Mesothelial cell of epicardium (in vitro differentiated cells): ENCODE data around the gene SMG9. TPM values are rescaled to one million over a fixed set of nuclear protein-coding genes. Genes with fewer than 3 reads are reported as not detected.

ENCODE experiments used
- DNase-seq, 2 experiments: peaks; one replicate each; pipeline ENCODE4 v3.0.0; 2021; ENCODE audit warnings: low spot score in 2 of 2; ENCODE audit not compliant: unreplicated experiment in 2 of 2
- H3K27ac Mint-ChIP-seq: 2 replicates; pipeline ENCODE4 v1.8.0; 2021; ENCODE audit warnings: mixed read lengths
- H3K27me3 Mint-ChIP-seq: 2 replicates; pipeline ENCODE4 v1.8.0; 2021; ENCODE audit warnings: low read depth, mixed read lengths
- H3K36me3 Mint-ChIP-seq: 2 replicates; pipeline ENCODE4 v1.8.0; 2021; ENCODE audit warnings: mixed read lengths
- H3K4me1 Mint-ChIP-seq: 2 replicates; pipeline ENCODE4 v1.8.0; 2021; ENCODE audit warnings: mixed read lengths
- H3K4me3 Mint-ChIP-seq: 2 replicates; pipeline ENCODE4 v1.8.0; 2021; ENCODE audit warnings: mild to moderate bottlenecking, moderate library complexity, mixed read lengths
- H3K9me3 Mint-ChIP-seq: 2 replicates; pipeline ENCODE4 v1.8.0; 2021; ENCODE audit warnings: mixed read lengths
- total RNA-seq: library from RNA; stranded (reverse); gene quantifications from 3 replicates; pipeline ENCODE4 v1.2.1, GENCODE V29; 2021
- TF ChIP-seq, protein P1 (sequence below): fragments of 200-600 bp; sonication (generic); IDR thresholded peaks from one replicate; pipeline ENCODE4 v1.5.0; 2021; ENCODE audit warnings: antibody characterized with exemption; ENCODE audit not compliant: unreplicated experiment

Gene SMG9
- total RNA-seq, 1 donor from 2014 or later: 73.2 TPM

DNA sequence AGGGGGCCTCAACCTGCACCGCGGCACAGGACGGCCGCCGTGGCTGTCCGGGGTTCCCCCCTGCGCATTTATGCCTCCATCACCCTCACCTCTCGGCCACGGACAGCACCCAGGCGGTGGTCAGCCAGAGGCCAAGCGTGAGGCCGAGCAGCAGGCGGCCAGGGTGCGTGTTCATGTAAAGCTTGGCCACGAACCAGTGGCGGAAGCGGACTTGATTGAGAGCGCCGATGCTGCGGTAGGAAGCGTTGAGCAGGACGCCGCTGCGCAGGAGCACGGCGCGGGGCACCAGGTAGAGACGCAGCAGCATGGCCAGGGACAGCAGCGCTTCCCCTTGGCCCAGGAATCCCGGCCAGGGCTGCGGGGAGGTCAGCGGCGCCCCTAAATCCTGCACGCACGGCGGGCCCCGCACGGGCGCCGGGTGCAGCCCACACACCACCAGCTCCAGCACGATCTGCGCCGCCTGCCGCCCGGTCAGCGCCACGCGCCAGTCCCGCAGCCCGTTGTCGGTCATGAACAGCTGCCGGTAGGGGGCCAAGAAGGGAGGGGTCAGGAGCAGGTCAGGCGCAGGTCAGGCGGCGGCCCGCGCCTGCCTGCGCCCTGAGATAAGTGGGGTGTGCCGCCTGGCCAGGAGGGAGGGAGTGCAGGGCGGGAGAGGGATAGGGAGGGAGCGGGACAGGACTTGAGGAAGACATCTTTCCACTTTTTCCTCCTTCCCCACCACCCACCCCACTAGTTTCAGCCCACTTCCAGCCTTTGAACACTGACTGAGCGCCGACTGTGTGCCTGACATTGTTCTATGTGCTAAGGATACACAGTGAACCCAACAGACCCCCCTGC lies 19.6 kb upstream of the SMG9 start:
- H3K4me1 Mint-ChIP-seq: peaks cover 48% of the 10 kb centered on the region
- no peaks in the 10 kb centered on the region for H3K27me3 Mint-ChIP-seq
- TF ChIP-seq, protein P1, sequence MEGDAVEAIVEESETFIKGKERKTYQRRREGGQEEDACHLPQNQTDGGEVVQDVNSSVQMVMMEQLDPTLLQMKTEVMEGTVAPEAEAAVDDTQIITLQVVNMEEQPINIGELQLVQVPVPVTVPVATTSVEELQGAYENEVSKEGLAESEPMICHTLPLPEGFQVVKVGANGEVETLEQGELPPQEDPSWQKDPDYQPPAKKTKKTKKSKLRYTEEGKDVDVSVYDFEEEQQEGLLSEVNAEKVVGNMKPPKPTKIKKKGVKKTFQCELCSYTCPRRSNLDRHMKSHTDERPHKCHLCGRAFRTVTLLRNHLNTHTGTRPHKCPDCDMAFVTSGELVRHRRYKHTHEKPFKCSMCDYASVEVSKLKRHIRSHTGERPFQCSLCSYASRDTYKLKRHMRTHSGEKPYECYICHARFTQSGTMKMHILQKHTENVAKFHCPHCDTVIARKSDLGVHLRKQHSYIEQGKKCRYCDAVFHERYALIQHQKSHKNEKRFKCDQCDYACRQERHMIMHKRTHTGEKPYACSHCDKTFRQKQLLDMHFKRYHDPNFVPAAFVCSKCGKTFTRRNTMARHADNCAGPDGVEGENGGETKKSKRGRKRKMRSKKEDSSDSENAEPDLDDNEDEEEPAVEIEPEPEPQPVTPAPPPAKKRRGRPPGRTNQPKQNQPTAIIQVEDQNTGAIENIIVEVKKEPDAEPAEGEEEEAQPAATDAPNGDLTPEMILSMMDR: peak; percentile 62
- no peaks in the 10 kb centered on the region for H3K36me3 Mint-ChIP-seq
- peak overlapping the region; percentile 56 for H3K27ac Mint-ChIP-seq
- H3K4me3 Mint-ChIP-seq: peak overlapping the region; percentile 64
- DNase-seq: peak; percentile 65 to 78
- H3K9me3 Mint-ChIP-seq: no peaks in the 10 kb centered on the region

- Mint-ChIP-seq H3K27me3 (no peaks in the 10 kb centered on the region), H3K4me1 (peaks cover 44% of the 10 kb centered on the region), H3K9me3 (no peaks in the 10 kb centered on the region), H3K27ac (peak overlapping the region; percentile 25), H3K4me3 (peak overlapping the region; percentile 64), H3K36me3 (no peaks in the 10 kb centered on the region)
- TF ChIP-seq, protein P1: no peak
- no peak for DNase-seq
These were observed 19.0 kb upstream of the SMG9 start for GRCh38 chr19:43773725-43774102.

DNA sequence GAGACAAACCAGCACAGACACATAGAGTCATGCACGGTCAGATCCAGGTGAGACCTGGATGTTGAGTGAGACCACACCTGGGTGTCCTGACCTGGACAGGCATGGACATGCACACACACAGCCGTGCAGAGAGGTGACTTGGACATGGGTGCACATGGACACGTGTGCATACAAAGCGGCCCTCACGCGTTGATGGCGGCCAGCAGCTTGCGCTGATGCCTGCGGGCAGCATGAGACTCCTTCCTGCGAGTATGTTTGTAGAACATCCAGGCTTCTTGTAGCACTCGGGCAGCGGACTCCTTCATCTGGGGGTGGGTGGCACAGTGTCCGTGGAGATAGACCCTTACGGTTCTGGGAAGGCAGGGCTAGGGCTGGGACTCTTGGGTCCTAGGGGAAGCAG lies 14.5 kb upstream of the SMG9 start:
- Mint-ChIP-seq H3K27ac (no peak overlapping the region), H3K36me3 (no peaks in the 10 kb centered on the region), H3K4me1 (peaks cover 10% of the 10 kb centered on the region), H3K27me3 (no peaks in the 10 kb centered on the region), H3K4me3 (no peak overlapping the region), H3K9me3 (no peaks in the 10 kb centered on the region)
- TF ChIP-seq, protein P1: no peak
- no peak for DNase-seq

- Mint-ChIP-seq H3K4me3 (no peak overlapping the region), H3K36me3 (no peaks in the 10 kb centered on the region), H3K4me1 (peaks cover 2% of the 10 kb centered on the region), H3K27ac (no peak overlapping the region), H3K27me3 (no peaks in the 10 kb centered on the region), H3K9me3 (no peaks in the 10 kb centered on the region)
- no peak for DNase-seq
- TF ChIP-seq, protein P1: no peak
These were observed 13.7 kb upstream of the SMG9 start for GRCh38 chr19:43768273-43769050.

DNA sequence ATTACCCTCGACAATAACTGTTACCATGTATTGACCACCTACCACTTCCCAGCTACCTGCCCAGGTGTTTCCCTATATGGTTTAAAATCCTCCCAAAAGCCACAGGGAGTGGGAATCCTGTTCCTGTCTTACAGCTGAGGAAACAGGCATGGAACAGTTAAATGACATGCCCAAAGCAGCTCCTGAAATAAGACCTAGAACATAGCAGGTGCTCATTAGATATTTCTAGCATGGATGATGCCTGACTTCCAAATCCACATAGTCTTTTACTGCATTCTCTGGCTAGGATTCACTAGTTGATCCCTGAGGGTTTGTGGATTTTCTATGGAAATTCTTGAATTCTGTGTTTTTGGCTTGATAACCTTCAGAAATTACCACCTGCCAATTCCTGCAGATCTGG lies 13.1 kb upstream of the SMG9 start:
- no peak for DNase-seq
- Mint-ChIP-seq H3K36me3 (no peaks in the 10 kb centered on the region), H3K27ac (no peak overlapping the region), H3K27me3 (no peaks in the 10 kb centered on the region), H3K9me3 (no peaks in the 10 kb centered on the region), H3K4me1 (no peaks in the 10 kb centered on the region), H3K4me3 (no peak overlapping the region)
- TF ChIP-seq, protein P1: no peak
